Pulmonary artery endothelial cell (primary cell): ENCODE measurements around the gene POLK. TPM values are rescaled to one million over a fixed set of nuclear protein-coding genes. Genes with fewer than 3 reads are reported as not detected.

Experiments
- DNase-seq: peaks from one replicate; pipeline ENCODE4 v3.0.0-alpha.2; 2011; ENCODE audit warnings: low read depth, low spot score
- total RNA-seq: library from RNA; depleted of rRNA; stranded (reverse); fragments of >200 nt; gene quantifications from 2 replicates; pipeline ENCODE4 v1.2.3, GENCODE V29; 2014

The POLK gene
- total RNA-seq, 1 donor from 2014 or later = 24.3 TPM

DNA sequence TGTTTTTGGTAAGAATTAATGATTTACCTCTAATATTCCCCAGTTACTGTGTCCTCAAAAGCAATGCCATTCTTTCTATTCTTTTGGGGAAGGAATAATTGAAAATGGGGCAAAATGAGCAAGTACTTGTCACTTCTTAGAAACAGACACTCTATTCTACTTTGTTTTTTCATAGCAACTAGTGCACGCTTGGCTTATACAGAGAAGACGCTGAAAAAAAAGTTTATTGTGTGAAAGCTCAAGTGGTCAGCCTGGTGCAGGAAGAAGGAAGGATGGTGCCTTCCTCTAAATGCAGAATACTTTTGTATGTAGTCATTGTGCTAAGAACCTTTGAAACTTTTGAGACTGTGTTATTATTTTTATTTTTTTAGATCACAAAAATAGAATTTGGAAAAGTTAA is 129.1 kb downstream of the POLK start:
- peak; percentile 37 for DNase-seq

DNA sequence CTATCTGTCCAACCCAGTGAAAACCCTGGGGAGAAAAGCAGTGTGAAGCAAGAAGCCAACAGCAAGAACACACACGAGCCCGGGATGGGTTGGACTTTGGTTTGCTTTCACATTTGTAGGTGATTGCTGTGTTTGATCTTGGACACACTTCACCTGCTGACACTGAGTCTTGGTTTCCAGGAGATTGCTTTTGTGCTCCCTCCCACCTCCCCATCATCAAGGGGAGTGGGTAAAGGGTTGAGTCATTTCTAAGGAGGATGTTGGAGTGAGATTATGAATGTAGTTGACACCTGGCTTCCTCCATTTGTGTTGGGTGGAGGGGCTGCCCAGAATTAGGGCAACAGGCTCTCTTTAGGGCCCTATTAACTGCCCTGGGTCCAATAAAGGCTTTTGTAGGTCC is 137.0 kb downstream of the POLK start:
- DNase-seq = no peak

Other genes with a start within 250 kb of the POLK start
- 86.8 and 119 TPM in 2 replicates for gene HMGCR, start 174.7 kb upstream of the POLK start, total RNA-seq
- gene CERT1, start 262 bp upstream of the POLK start, total RNA-seq = 14.0 and 24.7 TPM in 2 replicates
- 0.20 and 1.1 TPM in 2 replicates for gene ANKDD1B, start 99.6 kb downstream of the POLK start, total RNA-seq
- gene POC5, start 205.5 kb downstream of the POLK start, total RNA-seq = 7.0 and 8.5 TPM in 2 replicates